ENCODE data around the gene TBC1D9B.
"Not testable (repeated sequence)": the region's sequence is repeated elsewhere in the genome, so short reads cannot be mapped to it uniquely, and the experiment has no call there.

The TBC1D9B gene

DNA sequence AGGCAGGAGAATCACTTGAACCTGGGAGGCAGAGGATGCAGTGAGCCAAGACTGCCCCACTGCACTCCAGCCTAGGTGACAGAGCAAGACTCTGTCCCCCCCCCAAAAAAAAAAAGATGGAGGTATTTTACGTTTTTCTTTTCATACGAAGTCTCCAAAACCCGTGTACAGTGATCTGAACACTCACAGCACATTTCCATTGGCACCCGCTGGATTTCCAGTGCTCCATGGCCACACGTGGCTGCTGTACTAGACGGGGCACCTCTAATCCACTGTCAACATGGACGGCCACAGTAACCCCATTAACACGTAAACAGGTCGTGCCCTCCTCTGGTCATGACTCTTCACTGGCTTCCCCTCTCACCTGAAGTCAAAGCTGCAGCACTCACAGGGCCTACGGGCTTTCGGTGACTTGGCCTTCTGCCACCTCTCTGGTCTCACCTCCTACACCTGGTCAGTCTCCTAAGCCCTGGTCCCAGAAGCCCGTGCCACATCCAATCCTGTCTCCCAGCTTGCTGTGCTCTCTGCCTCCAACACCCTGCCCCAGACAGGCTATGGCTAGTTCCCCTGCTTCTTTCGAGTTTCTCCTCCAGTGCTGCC is 22.1 kb downstream of the TBC1D9B start:
- no peak for DNase-seq (ENCODE audit: low read depth)

DNA sequence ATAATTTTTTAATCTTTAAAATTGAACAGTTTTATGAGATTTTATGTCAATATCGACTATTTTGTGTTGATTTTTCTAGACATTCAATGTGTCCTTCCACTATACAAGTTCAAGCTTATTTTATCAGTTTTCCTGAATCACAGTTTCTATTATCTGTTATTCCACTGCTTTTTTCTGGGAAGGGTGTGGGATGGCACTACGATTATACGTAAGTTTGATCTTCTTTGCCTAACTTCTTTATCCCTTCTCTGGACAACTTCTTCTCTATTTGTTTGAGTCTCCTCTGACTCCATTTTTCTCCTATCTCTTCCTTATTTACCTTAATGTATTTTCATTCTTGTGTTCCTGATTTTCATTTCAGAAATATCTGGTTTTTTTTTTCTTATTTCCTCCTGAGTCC is 24.5 kb downstream of the TBC1D9B start:
- DNase-seq (ENCODE audit: low read depth): no peak

DNA sequence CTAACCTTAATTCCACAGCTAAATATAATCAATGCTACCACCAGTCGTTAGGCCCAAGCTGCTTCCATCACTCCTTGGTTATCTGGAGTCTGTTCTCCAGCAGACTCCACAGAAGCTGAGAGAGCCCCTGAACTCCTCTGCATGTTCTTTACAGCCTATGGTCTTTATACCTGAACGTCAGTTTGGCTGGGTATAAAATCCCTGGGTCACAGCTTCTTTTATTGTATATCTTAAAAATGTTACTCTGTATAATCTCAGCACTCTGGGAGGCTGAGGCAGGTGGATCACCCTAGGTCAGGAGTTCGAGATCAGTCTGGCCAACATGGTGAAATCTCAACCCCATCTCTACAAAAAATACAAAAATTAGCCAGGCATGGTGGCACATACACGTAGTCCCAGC is 25.4 kb downstream of the TBC1D9B start:
- no peak for DNase-seq (ENCODE audit: low read depth)

DNA sequence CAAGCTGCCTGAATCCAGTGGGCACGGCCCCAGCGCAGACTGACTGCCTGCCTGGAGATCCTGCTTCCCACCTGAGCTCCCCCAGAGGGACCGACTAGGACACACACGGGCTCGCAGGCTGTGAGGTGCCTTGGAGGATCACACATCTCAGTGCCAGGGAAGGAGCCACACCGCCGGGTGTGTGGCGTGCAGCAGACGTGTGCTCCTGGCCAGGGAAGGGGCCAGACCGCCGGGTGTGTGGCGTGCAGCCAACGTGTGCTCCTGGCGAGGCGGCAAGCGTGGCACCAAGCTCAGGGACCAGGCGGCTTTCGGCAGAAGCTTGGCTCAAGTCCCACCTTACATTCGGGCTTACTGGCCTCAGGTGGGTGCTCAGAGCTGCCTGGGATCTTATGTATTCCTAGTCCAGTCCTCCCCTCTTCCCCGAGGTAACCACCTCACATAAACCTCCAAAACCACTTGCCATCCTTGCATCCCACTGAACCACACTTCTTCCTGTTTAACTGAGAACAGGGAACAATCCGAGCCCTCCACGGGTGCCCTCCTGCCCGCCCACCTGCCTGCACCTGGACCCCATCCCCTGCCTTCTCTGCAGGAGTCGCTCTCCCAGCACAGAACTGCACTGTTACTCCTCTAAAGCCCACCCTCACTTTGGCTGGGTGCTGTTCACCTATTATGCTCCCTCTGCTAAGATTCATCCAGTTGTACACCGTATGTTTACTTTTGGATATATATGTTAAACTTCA is 26.7 kb downstream of the TBC1D9B start:
- DNase-seq (ENCODE audit: low read depth): no peak

DNA sequence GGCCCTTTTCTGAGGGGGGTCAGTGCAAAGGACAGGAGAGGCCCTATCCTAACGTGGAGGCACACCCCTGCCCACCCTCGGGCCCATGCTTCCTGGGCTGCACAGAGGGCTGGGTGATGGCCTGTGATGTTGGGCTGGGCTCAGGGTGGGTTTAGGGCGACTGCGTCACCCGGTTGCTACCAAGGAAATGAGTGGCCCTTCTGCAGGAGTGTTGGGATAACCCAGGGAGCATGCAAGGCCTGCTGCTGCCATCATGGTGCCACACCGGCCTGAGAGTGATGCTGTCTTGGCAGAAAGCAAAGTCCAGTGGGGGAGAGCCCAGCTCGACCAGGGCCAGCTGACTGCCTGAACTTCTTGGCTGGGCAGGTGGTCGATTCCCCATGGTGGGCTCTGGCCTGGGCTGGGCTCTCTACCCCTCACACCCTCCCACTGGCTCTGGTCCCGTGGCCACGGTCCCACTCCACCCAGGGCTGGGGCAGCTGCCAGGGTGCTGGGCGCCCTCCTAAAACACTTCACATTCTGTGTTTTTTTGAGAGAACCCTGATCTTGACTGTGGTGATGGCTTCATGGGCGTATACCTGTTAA is 27.5 kb downstream of the TBC1D9B start:
- DNase-seq (ENCODE audit: low read depth): no peak

DNA sequence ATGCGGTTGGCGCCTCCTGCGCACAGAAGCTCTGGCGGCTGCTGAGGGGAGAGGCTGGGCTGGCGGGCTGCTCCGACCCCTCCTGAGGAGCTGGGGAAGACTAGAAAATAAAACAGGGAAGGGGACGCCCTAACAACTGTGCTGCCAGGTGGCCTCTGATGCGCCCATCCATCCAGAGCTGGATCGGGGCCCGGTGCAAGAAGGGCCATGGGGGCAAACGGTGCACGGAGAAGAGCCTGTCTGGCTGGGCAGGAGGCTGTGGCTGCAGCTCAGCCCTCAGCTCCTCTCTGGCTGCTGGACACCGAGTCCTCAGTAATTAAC is 28.0 kb downstream of the TBC1D9B start:
- no peak for DNase-seq (ENCODE audit: low read depth)

DNA sequence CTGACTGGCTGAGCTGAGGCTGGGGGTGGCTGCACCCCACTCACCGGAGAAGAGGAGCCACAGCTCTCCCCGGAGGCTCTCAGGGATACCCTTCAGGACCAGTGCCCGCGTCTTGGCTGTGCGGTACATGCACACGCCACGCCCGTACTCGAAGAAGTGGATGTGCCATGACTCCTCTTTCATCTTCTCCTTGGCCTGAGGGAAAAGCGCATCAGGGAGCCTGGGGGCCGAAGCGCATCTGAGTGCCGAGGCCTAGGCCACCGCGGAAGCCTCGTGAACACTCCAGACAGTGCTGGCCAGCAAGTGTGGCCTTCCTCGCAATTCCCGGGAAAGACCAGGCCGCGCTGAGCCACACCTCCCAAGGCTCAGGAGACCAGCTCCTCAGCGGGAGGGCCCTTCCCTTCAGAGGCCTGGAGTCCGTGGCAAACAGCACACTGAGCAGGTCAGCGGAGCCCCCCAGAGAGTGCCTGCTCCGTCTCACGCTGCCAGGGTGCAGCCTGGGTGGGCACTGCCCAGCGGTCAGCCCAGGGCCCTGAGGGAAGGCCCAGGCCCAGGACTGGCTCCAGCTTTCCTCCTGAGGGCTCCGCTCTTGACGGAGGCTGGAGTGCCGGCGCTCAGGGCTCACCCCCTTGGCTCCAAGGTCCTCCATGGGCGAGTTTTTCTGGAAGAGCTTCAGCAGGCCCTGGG is 28.6 kb downstream of the TBC1D9B start:
- no peak for DNase-seq (ENCODE audit: low read depth)

DNA sequence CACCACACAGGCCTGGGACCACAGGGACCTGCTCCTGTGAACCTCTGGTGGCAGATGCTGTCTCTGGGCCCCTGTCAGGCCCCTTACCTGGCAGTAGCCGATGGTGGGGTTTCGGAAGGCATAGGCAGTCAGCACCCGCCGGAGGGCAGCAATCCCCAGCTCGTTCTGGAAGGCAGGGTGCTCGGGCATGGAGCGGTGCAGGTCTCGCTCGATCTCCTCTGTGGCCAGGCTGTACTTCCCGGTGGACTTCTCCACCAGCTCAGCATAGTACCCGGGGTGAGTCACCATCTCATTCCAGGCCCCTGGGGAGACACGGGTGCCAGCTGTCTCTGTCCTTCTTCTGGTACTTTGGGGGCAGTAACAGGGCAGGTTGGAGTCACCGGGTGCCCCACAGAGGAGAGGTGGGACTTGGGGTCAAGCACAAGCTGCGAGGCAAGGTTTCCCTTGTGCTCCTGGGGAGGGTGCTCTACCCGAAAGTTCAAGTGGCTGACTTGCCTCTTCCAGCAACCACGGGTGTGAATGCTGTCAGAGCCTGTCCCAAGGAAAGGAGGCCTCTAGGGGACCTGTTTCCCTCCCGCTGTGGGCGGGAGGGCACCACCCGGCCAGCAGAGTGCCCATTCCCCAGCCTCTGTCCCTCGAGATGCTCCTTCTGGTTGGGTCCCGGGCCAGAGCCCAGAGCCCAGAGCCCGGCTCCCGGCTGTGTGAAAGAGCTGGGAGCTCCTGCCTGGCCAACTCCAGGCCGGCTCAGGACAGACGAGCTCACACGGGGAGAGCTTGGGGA is 29.3 kb downstream of the TBC1D9B start:
- DNase-seq (ENCODE audit: low read depth): no peak

DNA sequence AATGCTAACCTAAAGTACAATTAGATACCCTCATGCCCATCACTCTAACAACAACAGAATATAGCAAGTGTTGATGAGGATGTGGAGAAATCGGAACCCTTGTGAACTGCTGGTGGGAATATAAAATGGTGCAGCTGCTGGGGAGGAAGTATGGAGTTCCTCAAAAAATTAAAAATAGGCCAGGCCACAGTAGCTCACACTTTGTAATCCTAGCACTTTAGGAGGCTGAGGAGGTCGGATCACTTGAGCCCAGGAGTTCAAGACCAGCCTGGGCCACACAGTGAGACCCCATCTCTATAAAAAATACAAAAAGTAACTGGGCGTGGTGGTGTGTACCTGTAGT is 31.1 kb downstream of the TBC1D9B start:
- DNase-seq (ENCODE audit: low read depth): no peak

DNA sequence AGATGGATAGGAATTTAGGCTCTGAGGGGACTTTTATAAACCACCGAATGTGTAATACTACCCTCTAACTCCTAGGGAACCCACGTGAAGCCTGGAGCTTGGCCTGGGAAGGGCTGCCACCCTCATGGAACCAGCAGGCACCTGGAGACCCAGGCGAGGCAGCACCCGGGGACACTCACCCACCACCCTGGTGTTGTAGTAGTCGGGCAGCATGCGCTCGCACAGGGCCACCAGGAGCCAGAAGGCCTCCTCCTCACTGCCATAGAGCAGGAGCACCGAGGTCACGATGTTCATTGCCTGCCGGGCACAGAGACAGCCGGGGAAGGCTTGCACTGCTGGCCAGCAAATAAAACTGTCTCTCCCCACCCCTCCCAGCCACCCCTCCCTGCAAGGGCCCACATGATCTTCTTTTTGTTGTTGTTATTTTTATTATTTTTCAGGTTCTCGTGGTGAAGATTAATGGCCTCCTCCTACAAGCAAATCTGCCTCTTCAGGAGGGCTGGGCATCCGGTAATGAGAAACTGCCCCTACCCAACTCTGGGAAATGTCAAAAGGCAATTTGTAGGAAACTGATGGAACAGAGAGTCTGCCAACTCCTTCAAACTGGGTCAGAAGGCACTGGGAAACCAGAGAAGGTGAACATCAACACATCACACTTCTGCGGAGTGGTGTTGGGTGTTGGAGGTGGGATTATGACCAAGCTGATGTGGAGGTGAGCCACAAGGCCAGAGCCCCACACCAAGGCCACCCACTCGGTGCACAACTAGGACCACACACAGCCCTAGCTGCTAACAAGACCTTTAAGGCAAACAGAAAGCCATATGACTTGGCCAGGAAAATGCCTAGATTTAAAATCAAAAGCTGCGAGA is 31.7 kb downstream of the TBC1D9B start:
- no peak for DNase-seq (ENCODE audit: low read depth)

DNA sequence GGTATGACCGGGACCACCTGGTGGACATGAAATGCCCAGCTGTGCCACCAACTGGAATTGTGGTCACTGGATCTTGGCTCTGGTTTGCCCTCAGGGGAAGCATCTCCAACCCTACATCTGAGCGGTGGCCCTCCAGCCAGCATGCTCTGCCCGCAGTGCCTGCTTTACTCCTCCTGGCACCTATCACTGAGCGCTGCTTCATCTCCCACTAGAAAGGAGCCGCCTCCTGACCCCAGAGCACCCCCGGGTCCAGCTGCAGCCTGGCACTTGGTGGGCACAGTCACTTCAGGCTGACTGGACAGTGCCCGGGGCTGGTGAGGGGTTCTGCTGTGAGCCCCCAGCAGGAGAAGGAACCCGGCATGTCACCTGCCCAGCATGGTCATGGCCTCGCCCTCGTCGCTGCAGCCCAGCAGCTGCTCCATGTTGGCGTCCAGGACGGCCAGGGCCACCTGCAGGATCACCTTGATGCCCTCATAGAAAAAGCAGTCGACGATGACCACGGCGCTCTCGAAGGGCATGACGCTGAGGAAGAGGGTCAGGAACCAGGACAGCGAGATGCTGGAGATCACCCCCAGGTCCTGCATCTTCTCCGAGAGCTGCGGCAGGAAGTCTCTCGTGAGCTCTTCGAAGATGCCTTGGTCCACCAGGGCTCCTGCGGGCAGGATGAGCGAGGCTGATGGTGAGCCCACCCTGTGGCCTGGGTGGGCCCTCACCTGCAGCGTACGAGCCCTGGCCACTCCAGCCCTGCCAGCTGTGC is 33.0 kb downstream of the TBC1D9B start:
- DNase-seq (ENCODE audit: low read depth): no peak

DNA sequence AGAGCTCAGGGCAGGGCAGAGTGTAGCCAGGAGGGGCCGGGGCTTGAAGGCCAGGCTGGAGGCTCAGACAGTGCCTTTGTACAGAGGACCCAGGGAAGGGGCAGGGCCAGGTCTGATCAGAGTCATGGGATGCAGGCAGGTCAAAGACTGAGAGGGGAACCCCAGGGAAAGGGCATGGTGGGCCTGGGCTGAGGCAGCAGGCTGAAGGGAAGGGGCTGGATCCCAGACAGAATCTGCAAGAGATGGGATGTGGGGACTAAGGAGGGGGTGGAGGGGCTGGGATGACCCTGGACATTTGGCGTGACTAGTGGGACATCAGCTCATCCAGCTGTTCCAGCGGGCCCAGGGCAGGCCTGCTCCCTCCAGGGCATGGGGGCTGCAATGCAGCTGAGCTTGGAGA is 33.6 kb downstream of the TBC1D9B start:
- DNase-seq (ENCODE audit: low read depth): no peak

DNA sequence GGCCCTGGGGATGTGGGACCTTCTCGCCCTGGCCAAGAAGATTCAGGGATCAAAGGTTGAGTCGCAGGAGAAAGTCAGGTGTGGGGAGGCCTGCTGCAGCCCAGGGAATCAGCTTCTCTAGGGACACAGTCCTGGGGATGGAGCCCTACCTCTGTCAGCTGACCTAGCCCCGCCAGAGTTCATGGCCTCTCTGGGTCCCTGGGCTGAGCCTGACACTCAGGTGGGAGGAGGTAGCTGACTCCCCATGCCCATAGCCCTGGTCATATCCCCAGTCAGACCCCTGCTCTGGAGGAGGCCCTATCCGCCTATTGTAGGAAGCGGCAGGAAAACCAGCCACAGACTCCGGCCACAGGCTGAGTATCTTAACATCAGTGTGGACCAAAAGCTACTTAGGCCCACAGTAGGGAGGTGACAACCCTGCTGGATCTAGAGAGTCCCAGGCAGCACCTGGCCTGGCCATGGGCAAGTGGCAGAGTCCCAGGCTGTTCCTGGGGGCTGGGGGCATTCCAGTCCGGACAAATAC is 34.0 kb downstream of the TBC1D9B start:
- no peak for DNase-seq (ENCODE audit: low read depth)

DNA sequence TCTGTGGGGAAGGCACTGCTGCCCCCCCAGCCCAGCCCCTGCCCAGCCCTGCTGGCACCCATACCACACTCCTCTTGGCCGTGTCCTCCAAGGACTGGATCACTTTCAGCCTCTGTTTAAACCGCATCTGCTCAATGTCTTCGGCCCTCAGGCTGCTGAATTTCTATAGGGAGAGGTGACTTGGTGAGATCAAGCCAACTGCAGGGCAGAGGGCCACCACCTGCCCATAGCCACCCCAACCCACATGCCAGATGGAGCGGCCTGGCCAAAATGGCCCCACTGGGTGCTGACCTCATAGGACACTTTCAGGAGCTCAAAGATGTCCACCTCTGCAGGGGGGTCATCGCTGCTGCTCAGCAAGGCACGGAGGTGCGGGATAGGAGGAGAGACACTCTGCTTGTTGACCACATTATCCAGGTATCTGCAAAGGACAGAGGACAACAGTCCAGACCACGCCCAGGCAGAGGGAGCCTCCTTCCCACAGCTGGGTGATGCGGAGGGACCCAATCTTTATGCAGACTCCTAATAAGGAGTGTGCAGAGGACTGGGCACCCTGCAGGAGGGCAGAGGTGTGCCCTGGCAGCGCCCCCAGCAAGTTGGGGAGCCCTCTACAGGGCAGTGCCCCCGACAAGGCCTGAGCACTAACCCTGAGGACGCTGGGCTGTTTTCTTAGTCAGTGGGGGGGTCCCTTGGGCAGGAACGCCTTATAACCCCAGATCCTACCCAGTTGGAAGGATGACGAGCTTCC is 34.7 kb downstream of the TBC1D9B start:
- no peak for DNase-seq (ENCODE audit: low read depth)

DNA sequence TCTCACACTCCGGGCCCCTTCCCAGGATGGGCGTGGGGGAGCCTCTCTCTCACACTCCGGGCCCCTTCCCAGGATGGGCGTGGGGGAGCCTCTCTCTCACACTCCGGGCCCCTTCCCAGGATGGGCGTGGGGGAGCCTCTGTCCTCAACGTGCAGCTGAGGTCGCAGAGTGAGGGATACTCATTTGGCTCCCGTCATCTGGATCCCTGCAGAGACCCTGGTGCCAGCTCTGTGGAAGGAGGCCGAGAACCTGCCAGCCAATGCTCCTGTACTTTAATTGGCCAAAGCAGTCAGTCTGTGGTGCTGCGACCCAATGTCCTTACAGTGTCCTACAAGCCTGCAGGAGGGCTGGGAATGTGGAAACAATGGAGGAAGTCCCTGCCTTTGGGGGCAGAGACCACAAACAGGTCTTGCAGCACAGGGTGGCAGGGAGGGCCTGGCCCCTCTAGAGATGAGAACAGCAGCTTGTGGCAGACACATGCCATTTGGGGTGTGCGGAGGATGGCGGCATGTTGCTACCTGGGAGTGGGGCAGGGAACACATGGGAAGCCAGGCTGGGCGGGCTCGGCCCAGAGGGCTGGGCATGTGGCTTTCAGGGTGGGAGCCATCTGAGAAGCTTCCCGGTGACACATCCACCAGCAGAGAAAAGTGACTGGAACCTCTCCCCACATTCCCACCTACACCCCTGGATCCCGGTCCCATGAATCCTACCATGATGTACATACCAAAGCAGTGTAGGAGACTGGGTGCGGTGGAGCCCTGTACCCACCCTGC is 35.5 kb downstream of the TBC1D9B start:
- no peak for DNase-seq (ENCODE audit: low read depth)

DNA sequence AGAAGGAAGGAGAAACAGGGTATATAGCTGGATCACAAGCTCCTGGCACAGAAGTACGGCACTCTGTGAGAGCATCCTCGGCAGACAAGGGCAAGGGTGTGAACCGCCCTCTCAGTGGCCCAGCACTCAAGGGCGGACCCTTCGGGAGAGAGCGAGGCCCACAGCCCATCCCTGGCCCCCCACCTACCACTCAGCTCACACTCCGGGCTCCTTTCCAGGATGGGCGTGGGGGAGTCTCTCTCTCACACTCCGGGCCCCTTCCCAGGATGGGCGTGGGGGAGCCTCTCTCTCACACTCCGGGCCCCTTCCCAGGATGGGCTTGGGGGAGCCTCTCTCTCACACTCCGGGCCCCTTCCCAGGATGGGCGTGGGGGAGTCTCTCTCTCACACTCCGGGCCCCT is 36.2 kb downstream of the TBC1D9B start:
- DNase-seq (ENCODE audit: low read depth): not testable (repeated sequence)

DNA sequence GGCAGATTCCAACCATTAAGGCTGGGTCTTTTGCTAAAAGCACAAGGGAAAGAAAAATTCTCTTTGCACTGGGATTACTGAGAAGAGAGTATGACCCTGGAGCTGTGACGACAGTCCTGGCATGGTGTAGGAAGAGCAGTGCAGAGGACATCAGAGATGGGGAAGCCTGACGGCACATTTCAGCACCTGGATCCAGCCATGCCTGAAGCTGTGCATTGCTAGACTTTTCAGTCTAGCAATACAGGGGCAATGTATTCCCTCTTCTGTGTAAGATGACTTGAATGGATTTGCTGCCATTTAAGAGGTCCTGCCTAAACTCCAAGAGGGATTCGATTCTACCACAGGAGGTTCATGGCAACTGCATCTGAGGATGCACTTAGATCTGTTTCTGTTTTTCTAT is 36.7 kb downstream of the TBC1D9B start:
- no peak for DNase-seq (ENCODE audit: low read depth)

DNA sequence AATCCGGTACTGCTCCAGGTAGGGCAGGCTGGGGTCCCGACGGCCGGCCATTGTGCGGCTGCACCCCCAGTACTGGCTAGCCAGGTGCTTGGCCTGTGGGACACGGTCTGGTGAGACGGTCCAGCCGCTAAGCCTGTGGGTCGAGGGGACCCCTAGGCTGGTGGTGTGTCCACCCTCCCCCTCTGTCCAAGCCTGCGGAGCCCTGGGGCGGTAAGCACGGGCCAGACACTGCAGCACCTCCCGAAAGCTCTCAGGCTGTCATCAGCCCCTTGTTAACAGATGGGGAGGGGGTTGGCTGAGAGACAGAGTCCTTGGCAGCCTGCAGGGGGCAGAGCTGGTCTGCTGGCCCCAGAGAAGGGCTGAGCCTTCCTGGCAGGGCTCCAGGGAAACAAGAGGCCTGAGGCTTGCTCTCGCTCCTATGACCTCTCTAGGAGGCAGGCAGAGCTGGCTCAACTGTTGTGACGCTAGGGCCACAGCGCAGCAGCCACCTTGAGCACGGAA is 37.2 kb downstream of the TBC1D9B start:
- no peak for DNase-seq (ENCODE audit: low read depth)

Data from stimulated activated CD8-positive, alpha-beta memory T cell treated with anti-CD3 and anti-CD28 coated beads, Interleukin-7, amount 100 ng/mL, for 24 hours (primary cell).